Right hindlimb (tissue), 1 donor: ENCODE measurements around the gene UACA.

ENCODE experiments used
- DNase-seq: peaks from one replicate; pipeline ENCODE4 v3.0.0-alpha.2; 2018

UACA gene

GRCh38 chr15:70786996-70787395 is 23.6 kb upstream of the UACA start:
- no peak for DNase-seq

DNA sequence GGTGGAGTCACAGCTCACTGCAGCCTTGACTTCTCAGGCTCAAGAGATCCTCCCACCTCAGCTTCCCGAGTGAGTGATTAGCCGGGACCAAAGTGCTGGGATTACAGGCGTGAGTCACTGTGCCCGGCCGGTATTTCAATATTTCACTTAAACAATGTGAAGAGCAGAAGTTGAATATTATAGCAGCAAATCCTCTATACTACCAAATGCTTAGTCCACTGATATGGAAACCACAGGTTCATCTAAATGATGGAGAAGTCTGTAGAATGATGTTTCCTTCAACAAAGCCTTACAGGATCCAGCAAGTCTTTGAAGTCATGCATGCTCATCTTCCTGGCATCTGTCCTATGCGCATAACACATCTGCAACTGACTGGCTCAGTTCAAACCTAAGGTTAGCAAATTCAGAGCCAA is 20.3 kb upstream of the UACA start:
- no peak for DNase-seq

GRCh38 chr15:70783041-70783440 is 19.7 kb upstream of the UACA start:
- DNase-seq = no peak

GRCh38 chr15:70781236-70781635 is 17.9 kb upstream of the UACA start:
- DNase-seq = no peak

GRCh38 chr15:70778258-70779076 is 15.1 kb upstream of the UACA start:
- DNase-seq = no peak

DNA sequence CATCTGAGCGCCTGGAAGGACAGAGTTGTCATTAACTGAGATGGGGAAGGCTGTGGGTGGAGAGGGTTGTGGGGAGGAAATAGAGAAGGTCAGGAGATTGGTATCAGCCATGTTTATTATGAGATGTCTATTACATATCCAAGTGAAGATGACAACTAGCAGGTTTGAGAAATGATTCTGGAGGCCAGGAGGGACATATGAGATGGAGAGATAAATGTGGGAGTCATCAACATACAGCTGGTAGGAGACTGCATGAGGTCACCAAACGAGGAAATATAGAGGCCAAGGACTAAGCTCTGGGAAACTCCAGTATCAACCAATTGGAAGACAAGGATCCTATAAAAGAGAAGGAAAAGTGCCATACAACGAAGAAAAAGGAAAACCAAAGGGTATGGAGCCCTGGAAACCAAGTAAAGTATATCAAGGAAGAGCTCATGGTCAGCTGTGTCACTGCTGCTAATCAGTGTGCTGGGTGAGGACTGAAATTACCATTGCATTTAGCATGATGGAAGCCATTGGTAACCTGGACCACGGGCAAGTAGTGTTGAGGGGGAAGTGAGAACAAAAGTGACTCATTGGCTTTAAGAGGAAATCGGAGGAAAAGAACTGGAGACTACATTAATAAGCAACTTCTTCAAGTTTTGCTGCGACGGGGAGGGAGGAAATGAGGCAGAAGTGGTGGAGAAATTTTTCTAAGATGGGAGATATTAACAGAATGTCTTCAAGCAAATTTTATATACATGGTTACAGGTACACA is 14.0 kb upstream of the UACA start:
- DNase-seq = no peak

DNA sequence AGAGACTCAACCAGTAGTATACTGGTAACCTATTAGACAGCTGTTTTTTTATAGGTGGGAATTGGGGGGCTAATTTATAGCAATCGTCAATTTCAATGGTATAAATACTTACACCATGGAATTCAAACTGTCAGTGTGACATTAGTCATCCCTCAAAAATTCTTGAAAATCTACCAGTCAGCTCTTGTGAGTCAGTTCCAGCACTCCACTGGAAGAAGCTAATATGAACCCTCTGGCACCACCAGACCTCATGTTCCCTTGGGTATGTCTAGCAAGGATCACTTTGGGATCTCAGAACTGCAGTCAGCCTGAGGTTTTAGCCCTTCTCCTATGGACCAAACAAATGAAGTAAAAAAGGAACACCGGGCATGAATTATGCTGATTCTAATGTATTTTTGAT is 11.8 kb upstream of the UACA start:
- no peak for DNase-seq

DNA sequence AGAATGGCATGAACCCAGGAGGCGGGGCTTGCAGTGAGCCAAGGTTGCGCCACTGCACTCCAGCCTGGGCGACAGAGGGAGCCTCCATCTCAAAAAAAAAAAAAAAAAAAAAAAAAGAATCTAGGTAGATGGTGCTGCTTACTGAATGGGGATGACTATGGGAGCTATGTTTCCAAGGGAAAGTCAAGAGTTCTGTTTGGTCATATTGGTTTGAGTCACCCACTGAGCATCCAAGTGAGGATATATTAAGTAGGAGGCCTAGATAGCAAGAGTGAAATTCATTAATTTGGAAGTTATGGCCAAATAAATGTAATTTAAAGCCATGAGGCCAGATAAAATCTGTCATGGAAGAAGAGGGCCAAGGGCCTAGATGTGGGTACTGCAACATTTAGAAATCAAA is 9.0 kb upstream of the UACA start:
- DNase-seq = no peak

- no peak for DNase-seq
Measured at GRCh38 chr15:70770863-70771262, 7.5 kb upstream of the UACA start.

DNA sequence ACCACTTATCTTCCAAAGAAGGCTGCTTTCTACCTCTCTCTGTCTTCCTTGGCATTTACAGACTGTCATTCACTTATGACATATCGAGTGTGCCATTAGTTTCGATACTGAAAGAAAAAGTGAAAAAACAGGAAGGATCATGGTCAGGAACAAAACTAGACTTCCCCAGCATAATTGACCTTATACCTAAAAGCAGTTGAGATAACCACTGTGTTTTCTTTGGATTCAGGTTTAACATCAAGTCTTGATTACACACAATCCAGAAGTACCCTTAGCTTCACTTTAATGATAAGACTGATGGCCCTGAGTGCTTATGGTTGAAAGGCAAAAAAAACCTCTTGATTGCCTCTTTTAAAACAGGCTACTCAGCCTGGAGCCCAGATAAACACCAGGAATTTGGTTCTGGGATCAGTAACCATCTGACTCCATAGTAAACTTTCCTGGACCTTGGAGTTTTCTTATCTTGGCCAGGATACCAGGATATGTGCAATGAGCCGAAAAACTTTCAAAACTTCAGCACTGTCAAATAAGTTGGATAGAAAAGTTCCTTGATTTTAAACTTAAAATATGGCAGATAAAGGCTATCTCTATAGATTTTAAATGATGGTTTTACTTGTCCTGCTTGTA is 5.0 kb upstream of the UACA start:
- no peak for DNase-seq

DNA sequence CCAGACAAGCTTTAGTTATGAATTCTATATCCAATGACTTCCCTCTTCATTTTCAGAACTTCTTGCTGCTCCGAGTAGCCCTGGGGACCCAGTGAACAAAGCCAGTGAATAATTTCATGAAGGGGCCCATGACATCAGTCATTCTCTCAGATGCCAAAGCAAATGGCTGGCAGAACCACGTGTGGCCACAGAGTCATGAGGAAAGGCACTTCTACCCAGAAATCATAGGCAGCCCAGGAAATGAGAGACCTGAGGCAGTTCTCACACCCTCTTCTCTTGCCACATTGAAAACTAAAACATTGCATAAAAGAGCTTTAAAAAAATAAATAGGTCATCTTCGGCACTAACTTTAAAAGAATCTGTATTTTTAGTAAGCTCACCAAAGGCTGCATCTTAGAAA is 4.3 kb upstream of the UACA start:
- no peak for DNase-seq

DNA sequence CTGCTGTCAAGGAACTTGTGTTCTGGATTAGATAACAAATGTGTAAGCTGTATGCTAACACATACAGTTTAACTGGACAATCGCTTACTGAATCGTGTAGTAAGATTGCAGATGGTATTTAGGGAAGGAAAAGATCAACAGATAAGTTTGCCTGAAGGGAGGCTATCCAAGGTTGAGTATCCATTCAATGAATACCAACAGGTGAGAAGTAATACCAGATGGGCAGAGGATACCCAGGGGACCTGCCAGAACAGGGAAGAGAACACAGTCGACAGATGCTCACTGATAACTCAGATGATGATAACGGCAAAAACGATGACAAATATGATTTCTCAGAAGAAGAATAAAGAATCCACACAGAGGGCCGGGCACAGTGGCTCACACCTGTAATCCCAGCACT is 3.2 kb upstream of the UACA start:
- DNase-seq = no peak

DNA sequence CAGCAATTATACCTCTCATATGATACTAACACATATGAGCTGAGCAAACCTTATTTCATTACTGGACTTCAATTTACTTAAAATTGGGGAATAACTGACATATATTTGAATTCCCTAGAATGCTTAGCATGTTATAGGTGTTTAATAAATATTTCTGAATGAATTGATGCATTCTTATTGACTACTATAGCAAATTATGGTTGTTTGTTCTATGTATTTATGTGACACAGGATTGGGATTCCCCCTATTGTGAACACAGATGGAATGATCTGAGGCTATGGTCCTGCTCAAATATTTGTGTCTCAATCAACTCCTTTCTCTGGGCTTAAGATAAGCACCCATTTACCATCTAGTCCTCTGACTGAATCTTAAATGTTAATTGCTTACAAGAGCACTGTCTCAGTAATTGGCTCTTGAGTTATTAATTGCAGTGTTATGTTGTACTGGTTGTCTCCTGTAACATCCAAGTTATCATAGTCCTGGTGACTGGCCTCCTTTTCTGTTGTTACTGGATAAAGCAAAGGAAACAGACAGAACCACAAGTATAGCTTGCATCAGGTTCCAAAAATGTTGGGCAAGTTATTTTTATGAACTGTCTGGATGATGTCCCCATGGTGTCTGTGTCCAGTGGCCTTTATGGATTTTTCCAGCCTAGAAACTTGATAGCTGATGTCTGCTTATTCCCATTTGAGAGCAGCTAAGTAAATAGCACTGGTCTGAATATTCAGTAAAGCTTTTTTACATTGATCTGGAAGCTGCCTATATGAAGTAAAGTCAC is 2.3 kb upstream of the UACA start:
- no peak for DNase-seq

GRCh38 chr15:70763950-70764730 is 782 bp upstream of the UACA start:
- no peak for DNase-seq

GRCh38 chr15:70762469-70763119 is 764 bp downstream of the UACA start:
- DNase-seq = peak; percentile 40

- no peak for DNase-seq
Measured at GRCh38 chr15:70761931-70762468, 1.4 kb downstream of the UACA start.

DNA sequence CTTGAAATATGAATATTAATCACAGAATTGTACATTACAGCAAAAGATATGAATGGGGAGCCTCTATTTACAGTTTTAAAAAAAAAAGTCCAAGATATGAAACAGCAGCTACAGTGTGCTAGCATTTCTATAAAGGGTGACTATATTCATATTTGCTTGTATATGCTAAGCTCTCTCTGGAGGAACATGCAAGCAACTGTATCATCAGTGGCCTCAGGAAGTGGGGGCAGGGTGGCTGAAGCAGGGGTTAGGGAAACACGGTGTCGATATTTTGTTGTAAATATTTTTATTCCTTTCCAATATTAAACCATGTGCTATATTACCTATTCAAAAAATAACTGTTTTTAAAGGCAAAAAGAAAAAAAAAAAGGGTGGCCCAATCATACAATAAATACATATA is 2.3 kb downstream of the UACA start:
- DNase-seq = no peak

- DNase-seq = no peak
Measured at GRCh38 chr15:70758790-70759462, 4.4 kb downstream of the UACA start.

DNA sequence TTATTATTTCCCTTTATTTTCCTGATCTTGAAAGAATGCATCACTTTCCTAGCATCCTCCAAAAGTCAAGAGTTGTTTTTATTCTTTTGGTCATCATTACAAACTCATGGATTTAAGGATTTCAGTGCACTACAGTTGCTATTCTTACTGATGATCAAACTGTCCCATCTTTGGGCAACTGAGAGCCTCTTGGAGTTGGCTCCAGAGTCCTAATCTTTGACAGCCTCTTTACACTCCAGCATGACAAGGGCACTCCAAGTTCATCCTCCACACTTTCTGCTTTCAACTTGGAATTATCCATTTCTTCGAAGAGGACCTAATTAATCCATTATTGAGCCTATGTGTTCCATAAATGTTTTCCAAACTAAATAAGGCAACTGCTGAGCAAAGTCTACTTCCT is 5.7 kb downstream of the UACA start:
- no peak for DNase-seq

GRCh38 chr15:70754862-70755261 is 8.5 kb downstream of the UACA start:
- no peak for DNase-seq
